ENCODE data around the gene PCYT2.

The PCYT2 gene

GRCh38 chr17:81851423-81851822 is 59.8 kb downstream of the PCYT2 start:
- DNase-seq, result no peak
